ENCODE results near the gene TYW1. TPM values are rescaled to one million over a fixed set of nuclear protein-coding genes. Genes with fewer than 3 reads are reported as not detected.
A peak's percentile ranks its signal among the peaks of the same experiment; 100 is the strongest.
"Not testable (repeated sequence)": the region's sequence is repeated elsewhere in the genome, so short reads cannot be mapped to it uniquely, and the experiment has no call there.

TYW1 gene
- total and polyA plus RNA-seq, 2 of the 8 experiments (the other 6 are each of a cell fraction or from before 2014, with no cell fraction given) = 8.8 to 16.2 TPM

GRCh38 chr7:67189801-67190465, 193.3 kb downstream of the TYW1 start:
- CTCF ChIA-PET (ENCODE audit: partially characterized antibody); H3K9ac ChIP-seq (replicated peaks in 1 of 4; ENCODE audit: extremely low read depth in 1 of 4, low read depth in 3 of 4, low read length in 3 of 4); H2BK12ac ChIP-seq (ENCODE audit: low read depth, low read length); H3K23ac ChIP-seq (ENCODE audit: insufficient read length); H4K5ac ChIP-seq (ENCODE audit: insufficient read length, low read depth, low read length); H4K91ac ChIP-seq (replicated peaks; ENCODE audit: insufficient read length, low read length); H3K9me3 ChIP-seq (ENCODE audit: insufficient read depth in 2 of 2, low read depth in 1 of 2, low read length in 1 of 2); H3K27me3 ChIP-seq (replicated peaks in 1 of 4; ENCODE audit: control insufficient read depth in 3 of 4, extremely low read depth in 1 of 4, insufficient read depth in 3 of 4, low read length in 3 of 4); H2BK120ac ChIP-seq (replicated peaks; ENCODE audit: low read depth, low read length); H3K56ac ChIP-seq (replicated peaks; ENCODE audit: insufficient read length, low read depth, low read length); DNase-seq (ENCODE audit: low read depth in 1 of 2, low spot score in 2 of 2); H3K79me1 ChIP-seq (ENCODE audit: low read depth, low read length); H2AFZ ChIP-seq (ENCODE audit: low read length); H4K20me1 ChIP-seq (replicated peaks in 1 of 2; ENCODE audit: control insufficient read depth in 1 of 2, insufficient read depth in 2 of 2, low read length in 2 of 2); H3K36me3 ChIP-seq (ENCODE audit: control insufficient read depth in 2 of 4, insufficient read depth in 4 of 4, low read length in 3 of 4); H2BK20ac ChIP-seq (ENCODE audit: low read length); H4K8ac ChIP-seq (ENCODE audit: extremely low read depth, insufficient read depth, low read length); H3K23me2 ChIP-seq (ENCODE audit: low read depth, low read length); H3K4ac ChIP-seq (replicated peaks; ENCODE audit: insufficient read length, low read depth, low read length); H3K14ac ChIP-seq (ENCODE audit: insufficient read length); H2AK5ac ChIP-seq (ENCODE audit: low read depth, low read length); H3K27ac ChIP-seq (ENCODE audit: low read depth, low read length); H2BK15ac ChIP-seq (ENCODE audit: low read length); H3K79me2 ChIP-seq (ENCODE audit: control insufficient read depth in 1 of 2, insufficient read depth in 2 of 2, low read length in 2 of 2): not testable (repeated sequence)
- Histone ChIP-seq H3K18ac (ENCODE audit: extremely low read depth, low read length) (peak overlapping the region; percentile 32; the same call in 1 of the 2 replicates), H3K4me3 (ENCODE audit: extremely low read depth in 1 of 4, insufficient read depth in 2 of 4, low read depth in 3 of 4, low read length in 4 of 4) (0 out of 8 replicates have a peak overlapping the region, but pooled peaks of 1 of the 4 experiments have one; percentile 6), H3K4me1 (replicated peaks in 1 of 4; ENCODE audit: control insufficient read depth in 3 of 4, insufficient read depth in 4 of 4, low read length in 3 of 4) (peaks cover 10 to 22% (median 13%) of the 10 kb centered on the region in 4 experiments), H3K4me2 (ENCODE audit: insufficient read depth in 1 of 2, low read depth in 2 of 2, low read length in 2 of 2) (peak overlapping the region; percentile 49 to 76), H2BK5ac (ENCODE audit: low read depth, low read length) (peak overlapping the region; percentile 81; the same call in 1 of the 2 replicates)
- POLR2A ChIA-PET (ENCODE audit: partially characterized antibody) = interaction anchor here (0.9 kb wide), 1 partner anchor 112 kb away, joined by 3 read pairs; no protein-coding TSS in a partner anchor
- 42% methylated on average over 4 of the region's 4 CpGs; no CpG with 5 or more reads in 1 of the 2 experiments for WGBS, 2 experiments (ENCODE audit: extremely low coverage in 1 of 2, insufficient coverage in 1 of 2, insufficient read length in 1 of 2, insufficient replicate concordance in 2 of 2, low coverage in 1 of 2, low lambda C conversion rate in 2 of 2, missing lambda C conversion rate in 1 of 2)
- peak; percentile 19 for FAIRE-seq

Measured in H1 (cell line).